HL-60 (cell line): ENCODE data around the gene SIAE.
A peak's percentile ranks its signal among the peaks of the same experiment; 100 is the strongest.

Experiments used
- DNase-seq, 2 experiments: peaks; one replicate each; pipeline ENCODE4 v3.0.0-alpha.2; 2010 to 2020; ENCODE audit warnings: low read depth in 1 of 2, low spot score in 1 of 2
- H3K27ac ChIP-seq: fragments of 250-450 bp; sonication (Bioruptor Pico); replicated peaks from 2 replicates; pipeline ENCODE4 v1.5.1; 2020; ENCODE audit warnings: mild to moderate bottlenecking, moderate library complexity
- H3K27me3 ChIP-seq: fragments of 250-450 bp; sonication (Bioruptor Pico); 2 replicates; pipeline ENCODE4 v1.5.1; 2021; ENCODE audit warnings: mild to moderate bottlenecking, moderate library complexity; ENCODE audit not compliant: insufficient read depth, poor library complexity, severe bottlenecking
- H3K4me3 ChIP-seq: replicated peaks from 2 replicates; pipeline ENCODE4 v1.5.1; 2011; ENCODE audit warnings: mild to moderate bottlenecking, control low read depth, low read length; ENCODE audit not compliant: insufficient read depth
- CTCF ChIP-seq: IDR thresholded peaks from one replicate; pipeline ENCODE4 v1.5.1; 2011; ENCODE audit warnings: low read length, control low read depth, inconsistent platforms; ENCODE audit not compliant: insufficient read depth
- GABPA ChIP-seq: IDR thresholded peaks from 2 replicates; pipeline ENCODE4 v1.6.1; 2012; ENCODE audit warnings: low read depth
- POLR2AphosphoS5 ChIP-seq: IDR thresholded peaks from 2 replicates; pipeline ENCODE4 v1.6.1; 2012; ENCODE audit warnings: low read depth
- REST ChIP-seq: IDR thresholded peaks from 2 replicates; pipeline ENCODE4 v1.6.1; 2012; ENCODE audit warnings: low read depth; ENCODE audit not compliant: insufficient replicate concordance
- SPI1 ChIP-seq: IDR thresholded peaks from 2 replicates; pipeline ENCODE4 v1.6.1; 2012; ENCODE audit warnings: low read depth, mild to moderate bottlenecking, borderline replicate concordance
- long read RNA-seq: library from polyadenylated mRNA; unstranded; transcript quantifications from one replicate; pipeline ENCODE4 v2.0.0, GENCODE V29; 2020

Gene SIAE, protein sequence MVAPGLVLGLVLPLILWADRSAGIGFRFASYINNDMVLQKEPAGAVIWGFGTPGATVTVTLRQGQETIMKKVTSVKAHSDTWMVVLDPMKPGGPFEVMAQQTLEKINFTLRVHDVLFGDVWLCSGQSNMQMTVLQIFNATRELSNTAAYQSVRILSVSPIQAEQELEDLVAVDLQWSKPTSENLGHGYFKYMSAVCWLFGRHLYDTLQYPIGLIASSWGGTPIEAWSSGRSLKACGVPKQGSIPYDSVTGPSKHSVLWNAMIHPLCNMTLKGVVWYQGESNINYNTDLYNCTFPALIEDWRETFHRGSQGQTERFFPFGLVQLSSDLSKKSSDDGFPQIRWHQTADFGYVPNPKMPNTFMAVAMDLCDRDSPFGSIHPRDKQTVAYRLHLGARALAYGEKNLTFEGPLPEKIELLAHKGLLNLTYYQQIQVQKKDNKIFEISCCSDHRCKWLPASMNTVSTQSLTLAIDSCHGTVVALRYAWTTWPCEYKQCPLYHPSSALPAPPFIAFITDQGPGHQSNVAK
- long read RNA-seq, full-length matches to known transcripts: 20 of 22 reads
- long read RNA-seq, partial matches to known transcripts: 2 of 22 reads
- long read RNA-seq, other reads (novel, unspliced or antisense): 0 of 22 reads

- Histone ChIP-seq H3K27me3 (no peaks in the 10 kb centered on the region), H3K4me3 (peak within 1 kb of the TSS; percentile 76), H3K27ac (peak within 1 kb of the TSS; percentile 69)
- TF ChIP-seq REST (no peak), SPI1 (peak; percentile 82), GABPA (peak; percentile 55), CTCF (no peak), POLR2AphosphoS5 (peak; percentile 59; the same call in 1 of the 2 replicates)
- peak; percentile 85 to 90 for DNase-seq
Observed at GRCh38 chr11:124673333-124674167, at the start of gene SIAE, which contains the start of gene SPA17. TSS of gene SIAE (minus strand) at chr11:124673739. CDS start at chr11:124673708, 31 bp downstream. TSS of gene SPA17 (plus strand) at chr11:124673904. CDS start at chr11:124675265, 1,361 bp downstream.

DNA sequence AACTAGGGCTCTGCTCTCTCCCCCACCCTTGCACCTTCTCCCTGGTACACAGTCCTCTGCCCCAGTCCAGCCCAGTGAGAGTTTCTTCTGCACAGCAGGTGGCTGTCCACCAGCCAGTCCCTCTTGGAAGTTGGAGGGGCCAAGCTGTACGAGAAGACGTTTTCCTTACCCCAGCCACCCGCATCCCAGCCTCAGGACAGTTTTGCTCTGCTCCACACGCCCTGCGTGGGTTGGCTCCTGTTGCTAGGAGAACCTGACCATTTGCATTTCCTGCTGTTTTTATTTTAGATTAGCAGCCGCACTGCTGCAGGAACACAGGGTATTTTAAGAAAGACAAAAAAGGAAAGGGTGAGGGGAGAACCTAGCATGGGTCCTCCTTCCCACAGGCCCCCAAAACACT, 48.6 kb upstream of the SIAE start:
- no peak overlapping the region for H3K4me3 ChIP-seq
- peaks cover 30% of the 10 kb centered on the region for H3K27me3 ChIP-seq
- TF ChIP-seq SPI1 (no peak), GABPA (no peak), CTCF (no peak), REST (no peak), POLR2AphosphoS5 (no peak)
- H3K27ac ChIP-seq: no peak overlapping the region
- DNase-seq: no peak

- TF ChIP-seq SPI1 (no peak), REST (no peak), GABPA (no peak), POLR2AphosphoS5 (no peak), CTCF (no peak)
- Histone ChIP-seq H3K4me3 (no peak overlapping the region), H3K27ac (no peak overlapping the region), H3K27me3 (peaks cover 39% of the 10 kb centered on the region)
- no peak for DNase-seq
Observed at GRCh38 chr11:124719534-124719933, 46.0 kb upstream of the SIAE start.
